Activated T-helper 9 cell treated with anti-CD3 and anti-CD28 coated beads, Interleukin-2, amount 50 U/mL, for 16 hours (primary cell): Measurements from ENCODE around the gene CCNF.
"Not testable (repeated sequence)": the region's sequence is repeated elsewhere in the genome, so short reads cannot be mapped to it uniquely, and the experiment has no call there.

Source experiments
- DNase-seq: peaks from one replicate; pipeline ENCODE4 v3.0.0-alpha.2; 2020; ENCODE audit warnings: low read depth

CCNF gene

DNA sequence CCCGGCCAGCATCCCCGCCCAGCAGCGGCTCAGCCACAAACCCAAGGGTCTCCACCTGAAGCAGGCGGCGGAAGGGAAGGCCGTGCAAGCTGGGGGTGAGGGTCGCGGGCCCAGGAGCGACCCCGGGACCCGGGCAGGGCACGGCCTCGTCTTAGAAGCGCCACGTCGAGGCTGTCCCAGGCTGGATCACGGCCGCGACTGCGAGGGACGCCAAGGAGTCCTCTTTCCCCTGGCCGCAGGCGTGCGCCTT, 538 bp upstream of the CCNF start:
- no peak for DNase-seq

DNA sequence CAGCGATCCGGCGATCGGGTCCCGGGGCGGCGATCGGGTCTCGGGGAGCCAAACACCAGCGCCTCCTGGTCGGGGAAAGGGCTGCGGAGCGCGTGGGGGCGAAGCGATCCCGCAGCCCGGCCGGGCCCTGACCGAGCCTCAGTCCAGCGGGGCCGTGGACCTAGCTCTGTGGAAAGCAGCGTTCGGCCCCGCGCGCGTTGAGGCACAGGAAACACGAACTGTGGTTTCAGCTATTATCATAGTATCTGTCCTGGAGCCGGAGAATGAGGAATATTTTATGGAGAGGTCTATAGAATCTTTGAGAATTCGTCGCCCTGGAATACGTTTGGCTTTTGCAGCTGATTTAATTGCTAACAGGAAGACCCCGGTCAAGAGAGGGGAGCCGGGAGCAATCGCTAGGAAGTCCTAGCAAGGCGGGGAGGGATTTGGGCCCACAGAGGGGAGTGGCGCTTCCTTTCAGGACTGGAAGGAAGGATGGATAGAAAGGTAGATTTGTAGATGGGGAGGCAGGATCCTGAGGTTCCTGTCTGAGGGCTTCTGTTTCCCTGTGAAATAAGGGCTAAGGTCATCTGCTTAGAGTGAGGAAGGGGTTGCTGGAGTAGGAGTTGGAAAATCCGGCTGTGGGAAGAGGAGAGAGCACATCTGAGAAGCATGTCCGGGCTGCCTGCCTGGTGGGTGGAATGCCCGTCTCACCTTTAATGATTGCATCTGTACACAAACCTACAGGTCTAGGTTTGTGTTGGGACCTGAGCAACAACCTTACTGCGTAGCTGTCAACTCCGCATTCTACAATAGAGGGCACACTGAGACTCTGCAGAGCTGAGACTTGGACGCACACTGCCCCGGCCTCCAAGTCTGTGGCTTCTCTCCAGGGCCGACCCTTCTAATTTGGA, 770 bp downstream of the CCNF start:
- DNase-seq = no peak

DNA sequence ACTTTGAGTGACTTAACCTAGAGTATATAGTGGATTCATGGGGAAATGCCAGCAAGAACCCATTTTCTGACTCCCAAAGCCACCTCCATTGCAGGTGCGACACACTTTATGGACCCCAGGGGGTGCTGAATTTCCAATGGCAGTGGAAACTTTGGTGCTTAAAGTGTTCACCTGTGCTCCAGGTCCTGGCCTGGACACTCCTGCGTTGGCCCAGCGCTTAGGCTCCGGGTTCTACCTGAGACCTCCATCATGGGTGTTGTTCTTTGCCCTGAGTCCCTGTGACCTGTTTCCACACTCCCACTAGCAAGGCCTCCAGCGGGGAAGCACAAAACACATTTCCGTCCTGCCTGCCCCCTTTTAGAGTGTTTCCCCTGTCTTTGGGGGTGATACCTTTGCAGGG, 3.0 kb downstream of the CCNF start:
- DNase-seq = no peak

DNA sequence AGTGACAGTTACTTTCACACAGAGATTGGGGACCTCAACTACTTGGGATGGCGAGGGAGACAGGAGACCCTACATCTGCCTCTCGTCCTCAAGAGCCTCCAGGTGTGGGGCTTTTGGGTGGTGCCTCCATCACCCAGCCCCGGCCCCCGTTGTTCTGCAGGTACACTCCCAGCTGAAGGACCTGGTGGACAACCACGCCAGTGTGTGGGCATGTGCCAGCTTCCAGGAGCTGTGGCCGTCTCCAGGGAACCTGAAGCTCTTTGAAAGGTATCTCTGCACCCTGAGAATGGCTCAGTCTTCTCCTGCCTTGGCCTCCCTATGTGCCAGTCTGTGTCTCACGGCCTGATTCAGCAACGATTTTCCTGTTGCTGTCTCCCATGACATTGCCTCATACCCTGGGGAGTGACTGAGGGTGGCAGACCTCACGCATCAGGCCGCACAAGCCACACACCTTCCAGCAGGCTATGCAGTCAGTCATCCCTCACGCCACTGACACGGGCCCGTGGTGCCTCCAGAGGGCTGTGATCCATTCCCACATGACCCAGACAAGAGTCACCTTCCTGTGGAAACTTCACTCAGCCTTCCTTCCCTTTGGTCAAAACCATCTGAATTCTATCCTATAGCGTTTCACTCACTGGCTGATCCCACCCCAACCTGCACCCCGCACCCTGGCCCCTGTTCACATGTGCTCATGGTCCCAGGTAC, 3.7 kb downstream of the CCNF start:
- DNase-seq = no peak

DNA sequence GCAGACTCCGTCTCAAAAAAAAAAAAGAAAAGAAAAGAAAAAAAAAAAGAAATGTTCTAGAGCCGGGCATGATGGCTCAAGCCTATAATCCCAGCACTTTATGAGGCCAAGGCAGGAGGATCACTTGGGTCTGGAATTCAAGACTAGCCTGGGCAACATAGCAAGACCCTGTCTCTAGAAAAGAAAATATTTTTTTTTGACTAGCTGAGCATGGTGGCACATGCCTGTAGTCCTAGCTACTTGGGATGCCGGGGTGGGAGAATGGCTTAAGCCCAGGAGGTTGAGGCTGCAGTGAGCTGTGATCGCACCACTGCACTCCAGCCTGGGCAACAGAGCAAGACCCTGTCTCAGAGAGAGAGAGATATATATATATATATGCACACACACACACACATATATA, 6.0 kb downstream of the CCNF start:
- DNase-seq = not testable (repeated sequence)

DNA sequence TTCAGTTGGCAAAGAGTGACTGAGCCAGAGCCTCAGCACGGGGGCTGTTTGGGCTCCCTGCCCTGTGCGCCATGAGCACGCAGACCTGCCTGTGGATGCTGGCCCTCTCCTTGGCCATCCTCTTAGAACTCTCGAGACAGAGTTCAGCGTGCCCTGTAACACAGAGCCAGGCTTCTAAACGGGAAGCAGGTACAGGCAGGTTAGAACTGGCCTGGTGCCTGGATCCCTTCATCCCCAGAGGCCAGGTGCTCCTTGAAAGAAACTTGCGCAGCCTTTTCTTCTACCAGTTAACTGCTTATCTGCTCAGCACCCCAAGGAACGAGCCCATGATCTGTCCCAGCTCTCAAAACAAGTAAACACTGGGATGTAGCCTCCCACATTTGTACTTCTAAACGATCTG, 6.9 kb downstream of the CCNF start:
- DNase-seq = no peak

DNA sequence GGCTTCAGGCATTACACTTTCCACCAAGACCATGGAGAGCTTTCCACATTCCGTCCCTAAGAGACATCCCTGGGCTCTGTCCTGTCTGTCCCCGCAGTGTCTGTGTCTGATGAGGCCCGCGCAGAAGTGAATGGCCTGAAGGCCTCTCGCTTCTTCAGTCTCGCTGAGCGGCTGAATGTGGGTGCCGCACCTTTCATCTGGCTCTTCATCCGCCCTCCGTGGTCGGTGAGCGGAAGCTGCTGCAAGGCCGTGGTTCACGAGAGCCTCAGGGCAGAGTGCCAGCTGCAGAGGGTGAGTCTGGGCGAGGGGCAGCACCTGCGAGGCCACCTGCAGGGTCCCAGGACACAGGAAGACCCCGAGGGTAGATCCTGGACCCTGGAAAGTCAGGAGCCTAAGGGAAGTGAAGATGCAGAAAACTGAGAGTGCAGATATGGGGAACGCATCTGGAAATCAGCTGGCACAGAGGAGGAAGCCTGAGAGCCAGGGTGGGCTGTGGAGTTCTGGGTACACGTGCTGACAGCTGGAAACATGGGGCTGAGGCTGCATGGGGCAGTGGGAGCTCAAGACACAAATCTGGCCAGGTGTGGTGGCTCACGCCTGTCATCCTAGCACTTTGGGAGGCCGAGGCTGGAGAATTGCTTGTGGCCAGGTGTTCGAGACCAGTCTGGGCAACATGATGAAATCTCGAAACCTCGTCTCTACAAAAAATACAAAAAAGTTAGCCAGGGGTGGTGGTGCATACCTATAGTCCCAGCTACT, 8.0 kb downstream of the CCNF start:
- DNase-seq = no peak

DNA sequence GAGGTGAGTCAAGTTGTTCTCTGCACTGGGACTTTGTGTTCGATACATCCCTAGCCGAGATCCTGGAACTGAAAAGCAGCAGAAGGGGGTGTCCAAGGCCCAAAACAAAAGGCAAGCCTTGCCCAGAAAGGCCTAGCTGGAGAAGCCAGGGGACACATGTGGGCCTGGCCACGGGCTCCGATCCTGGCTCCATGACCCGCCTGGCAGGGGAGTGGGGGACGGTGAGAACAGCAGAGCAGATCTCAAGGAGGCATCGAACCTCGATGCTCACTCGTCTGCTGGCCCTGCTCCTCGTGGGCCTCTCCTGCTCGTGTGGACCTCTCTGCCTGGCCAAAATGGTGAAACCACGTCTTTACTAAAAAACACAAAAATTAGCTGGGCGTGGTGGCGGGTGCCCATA, 8.9 kb downstream of the CCNF start:
- no peak for DNase-seq

DNA sequence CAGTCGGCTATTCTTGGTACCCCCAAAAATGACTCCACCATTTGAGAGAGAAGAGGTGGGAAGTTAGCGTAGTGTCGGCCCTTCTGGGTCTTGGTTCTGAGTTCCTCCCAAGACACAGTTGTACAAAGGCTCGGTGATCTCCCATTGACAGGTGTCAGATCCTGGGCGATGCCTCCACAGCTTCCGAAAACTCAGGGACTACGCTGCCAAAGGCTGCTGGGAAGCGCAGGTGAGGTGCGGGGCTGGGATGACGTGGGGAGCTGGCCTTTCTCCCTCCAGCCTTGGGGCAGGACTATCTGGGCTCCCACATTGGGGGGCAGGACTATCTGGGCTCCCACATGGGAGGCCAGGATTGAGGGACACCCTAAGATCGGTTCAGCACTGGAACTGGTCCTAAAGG, 10.4 kb downstream of the CCNF start:
- no peak for DNase-seq

DNA sequence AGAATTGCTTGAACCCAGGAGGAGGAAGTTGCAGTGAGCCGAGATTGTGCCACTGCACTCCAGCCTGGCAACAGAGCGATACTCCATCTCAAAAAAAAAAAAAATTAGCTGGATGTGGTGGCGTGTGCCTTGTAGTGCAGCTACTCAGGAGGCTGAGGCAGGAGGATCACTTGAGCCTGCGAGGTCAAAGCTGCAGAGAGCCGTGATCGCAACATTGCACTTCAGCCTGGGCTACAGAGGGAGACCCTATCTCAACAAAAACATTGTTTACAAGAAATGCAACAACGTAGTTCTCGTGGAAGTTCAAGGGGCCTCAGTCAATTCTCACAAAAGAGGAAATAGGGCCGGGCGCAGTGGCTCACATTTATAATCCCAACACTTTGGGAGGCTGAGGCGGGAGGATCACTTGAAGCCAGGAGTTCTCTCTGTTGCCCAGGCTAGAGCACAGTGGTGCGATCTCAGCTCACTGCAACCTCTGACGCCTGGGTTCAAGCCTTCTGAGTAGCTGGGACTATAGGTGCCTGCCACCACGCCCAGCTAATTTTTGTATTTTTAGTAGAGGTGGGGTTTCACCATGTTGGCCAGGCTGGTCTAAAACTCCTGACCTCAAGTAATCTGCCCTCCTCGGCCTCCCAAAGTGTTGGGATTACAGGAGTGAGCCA, 12.0 kb downstream of the CCNF start:
- DNase-seq = not testable (repeated sequence)

DNA sequence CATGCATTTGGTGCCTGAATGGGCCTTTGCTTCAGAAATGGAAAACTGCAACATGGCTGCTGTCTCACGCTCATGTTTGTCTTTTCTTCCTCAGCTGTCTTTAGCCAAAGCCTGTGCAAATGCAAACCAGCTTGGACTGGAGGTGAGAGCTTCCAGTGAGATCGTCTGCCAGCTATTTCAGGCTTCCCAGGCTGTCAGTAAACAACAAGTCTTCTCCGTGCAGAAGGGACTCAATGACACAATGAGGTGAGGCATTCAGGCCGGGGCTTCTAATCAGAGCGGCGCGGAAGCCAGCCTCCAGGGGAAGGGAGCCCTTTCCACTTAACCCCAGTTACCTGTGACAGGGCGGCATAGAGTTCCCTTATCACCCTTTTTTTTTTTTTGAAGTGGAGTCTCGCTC, 14.3 kb downstream of the CCNF start:
- no peak for DNase-seq

DNA sequence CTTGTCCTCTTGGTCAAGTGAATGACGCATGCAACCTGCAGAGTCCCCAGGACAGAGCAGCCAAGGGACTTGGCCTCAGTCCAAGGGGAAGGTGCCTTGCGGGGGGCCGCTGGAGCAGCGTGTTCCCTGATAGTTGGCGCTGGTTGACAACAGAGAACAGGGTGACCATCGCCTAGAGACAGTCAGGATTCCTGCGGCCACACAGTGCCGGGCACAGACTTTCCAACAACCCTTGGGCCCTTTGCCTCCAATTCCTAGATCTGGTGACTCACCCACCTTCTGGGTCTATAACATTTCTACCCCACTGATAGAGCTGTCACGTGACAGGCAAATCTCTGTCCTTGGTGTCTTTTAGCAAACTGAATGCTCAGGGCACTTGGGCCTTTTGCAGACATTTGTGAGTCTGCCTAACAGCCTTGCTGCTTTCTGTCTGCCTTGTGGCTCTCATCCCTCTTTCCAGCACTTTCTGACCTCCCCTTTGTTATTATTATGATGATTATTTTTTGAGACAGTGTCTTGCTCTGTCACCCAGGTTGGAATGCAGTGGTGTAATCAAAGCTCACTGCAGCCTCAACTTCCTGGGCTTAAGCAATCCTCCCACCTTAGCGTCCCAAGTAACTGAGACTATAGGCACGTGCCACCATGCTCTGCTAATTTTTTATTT, 18.8 kb downstream of the CCNF start:
- no peak for DNase-seq

DNA sequence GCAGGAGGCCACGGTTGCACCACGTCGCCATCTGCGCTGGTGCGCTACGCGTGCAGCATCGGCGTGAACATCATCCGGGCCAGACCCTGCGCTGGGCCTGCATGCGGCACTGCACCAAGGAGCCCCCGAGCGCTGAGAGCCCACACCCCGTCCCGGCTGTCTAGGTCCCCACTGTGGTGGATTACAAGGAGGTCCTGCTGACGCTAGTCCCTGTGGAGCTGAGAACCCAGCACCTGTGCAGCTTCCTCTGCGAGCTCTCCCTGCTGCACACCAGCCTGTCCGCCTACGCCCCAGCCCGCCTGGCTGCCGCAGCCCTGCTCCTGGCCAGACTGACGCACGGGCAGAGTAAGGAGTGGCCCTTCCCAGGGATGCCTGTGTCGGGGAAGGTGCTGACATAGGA, 19.9 kb downstream of the CCNF start:
- DNase-seq = no peak

DNA sequence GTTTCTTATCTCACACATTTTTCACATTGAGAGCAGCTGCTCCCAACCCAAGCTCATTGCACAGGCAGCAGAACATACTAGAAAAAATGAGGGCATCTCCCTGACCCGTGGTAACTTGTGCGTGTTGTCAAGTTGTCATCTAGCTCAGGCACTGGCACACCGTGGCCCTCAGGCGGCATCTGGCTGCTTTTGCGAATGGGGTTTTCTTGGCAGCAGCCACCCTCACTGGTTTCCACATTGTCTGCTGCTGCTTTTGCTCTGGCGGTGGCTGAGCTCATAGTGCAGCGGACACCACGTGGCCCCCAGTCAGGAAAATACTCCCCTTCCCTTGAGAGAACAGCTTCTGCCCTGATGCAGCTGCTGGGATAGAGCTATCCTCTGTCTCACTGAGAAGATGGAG, 21.3 kb downstream of the CCNF start:
- no peak for DNase-seq

DNA sequence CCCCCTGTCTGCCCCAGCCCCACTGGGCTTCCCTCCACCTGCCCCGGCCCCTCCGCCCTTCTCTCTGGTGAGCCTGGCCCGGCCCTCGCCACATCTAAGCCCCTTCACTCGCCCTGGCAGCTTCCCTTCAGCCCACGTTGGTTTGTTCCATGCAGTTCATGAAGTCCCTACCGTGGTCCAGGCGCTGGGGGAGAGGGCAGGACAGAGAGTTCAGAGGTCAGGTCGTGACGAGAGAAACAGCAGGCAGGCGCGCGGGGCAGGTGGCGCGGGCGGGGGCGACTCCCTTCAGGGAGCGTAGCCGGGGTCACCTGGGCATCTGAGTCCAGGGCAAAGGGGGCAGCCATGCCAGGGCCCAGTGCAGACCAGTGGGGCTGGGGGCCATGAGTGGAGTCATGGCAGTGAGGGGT, 21.7 kb downstream of the CCNF start:
- no peak for DNase-seq

DNA sequence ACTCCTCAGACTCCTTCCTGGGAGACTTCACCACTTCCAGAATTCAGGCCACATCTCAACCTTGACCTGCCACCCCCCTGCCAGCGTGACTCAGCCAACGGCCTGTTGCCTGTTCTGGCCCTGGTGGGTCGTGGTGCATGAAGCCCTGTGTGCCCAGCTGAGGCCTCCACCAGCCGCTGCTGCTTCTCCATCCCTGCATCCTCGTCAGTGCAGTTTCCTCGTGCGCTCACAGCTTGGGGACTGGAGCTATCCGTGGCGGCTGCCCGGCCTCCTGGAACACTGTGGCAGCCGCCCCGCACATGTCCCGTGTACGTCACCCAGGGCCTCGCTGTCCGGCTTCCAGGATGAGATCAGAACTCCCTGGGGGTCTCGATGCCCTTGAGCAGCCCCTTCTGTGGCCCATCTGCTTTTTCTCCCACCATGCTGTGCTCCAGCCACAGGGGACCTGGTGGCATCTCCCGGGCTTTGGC, 22.6 kb downstream of the CCNF start:
- no peak for DNase-seq

DNA sequence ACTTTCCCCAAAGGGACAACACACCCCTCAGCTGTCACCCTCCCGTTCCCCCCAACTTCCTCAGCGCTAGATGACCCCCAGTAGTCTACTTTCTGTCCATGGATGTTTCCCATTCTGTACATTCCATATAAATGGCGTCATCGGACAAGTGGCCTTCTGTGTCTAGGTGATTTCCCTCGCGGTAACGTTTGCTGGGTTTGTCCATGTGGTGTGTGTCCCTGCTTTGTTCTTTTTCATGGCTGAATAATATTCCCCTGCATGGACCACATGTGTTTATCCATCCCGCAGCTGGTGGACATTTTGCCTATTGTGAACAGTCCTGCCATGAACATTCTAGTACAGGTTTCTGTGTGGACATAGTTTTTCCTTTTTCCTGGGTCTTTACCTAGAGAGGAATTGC, 23.4 kb downstream of the CCNF start:
- no peak for DNase-seq

DNA sequence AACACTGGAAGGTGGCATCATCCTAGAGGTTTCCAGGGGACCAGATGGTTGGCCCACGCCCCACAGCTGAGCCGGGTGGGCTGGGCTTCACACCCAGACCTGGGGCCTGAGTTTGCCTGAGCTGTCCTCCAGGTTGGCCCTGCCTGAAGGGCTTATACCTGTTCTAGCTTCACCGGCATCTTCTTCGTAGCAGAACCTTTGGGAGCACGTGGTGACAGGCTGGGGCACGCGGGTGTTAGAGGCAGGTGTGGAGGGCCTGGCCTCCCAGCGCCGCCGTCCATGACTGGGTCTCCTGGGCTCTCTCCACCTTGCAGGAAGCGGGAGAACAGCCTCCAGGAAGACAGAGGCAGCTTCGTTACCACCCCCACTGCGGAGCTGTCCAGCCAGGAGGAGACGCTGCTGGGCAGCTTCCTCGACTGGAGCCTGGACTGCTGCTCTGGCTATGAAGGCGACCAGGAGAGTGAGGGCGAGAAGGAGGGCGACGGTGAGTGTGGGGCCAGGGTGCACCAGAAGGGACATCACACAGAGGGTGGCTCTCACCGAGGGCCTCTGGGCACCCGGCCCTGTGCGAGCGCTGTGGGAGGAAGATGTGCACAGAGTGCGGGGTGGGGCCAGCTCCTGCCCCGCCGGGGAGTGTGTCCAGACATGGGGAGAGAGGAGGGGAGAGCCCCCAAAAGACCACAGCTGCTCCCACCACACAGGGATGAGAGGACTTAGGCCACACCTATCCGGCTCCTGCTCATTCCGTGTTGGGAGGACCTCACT, 26.0 kb downstream of the CCNF start:
- no peak for DNase-seq

DNA sequence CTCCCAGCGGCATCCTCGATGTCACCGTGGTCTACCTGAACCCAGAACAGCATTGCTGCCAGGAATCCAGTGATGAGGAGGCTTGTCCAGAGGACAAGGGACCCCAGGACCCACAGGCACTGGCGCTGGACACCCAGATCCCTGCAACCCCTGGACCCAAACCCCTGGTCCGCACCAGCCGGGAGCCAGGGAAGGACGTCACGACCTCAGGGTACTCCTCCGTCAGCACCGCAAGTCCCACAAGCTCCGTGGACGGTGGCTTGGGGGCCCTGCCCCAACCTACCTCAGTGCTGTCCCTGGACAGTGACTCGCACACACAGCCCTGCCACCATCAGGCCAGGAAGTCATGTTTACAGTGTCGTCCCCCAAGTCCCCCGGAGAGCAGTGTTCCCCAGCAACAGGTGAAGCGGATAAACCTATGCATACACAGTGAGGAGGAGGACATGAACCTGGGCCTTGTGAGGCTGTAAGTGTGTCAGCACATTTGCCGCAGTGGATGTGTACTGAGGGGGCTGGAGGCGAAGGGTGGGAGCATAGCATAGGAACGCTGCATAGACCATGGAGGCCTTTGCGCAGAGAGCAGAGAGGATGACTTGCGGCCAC, 27.4 kb downstream of the CCNF start:
- no peak for DNase-seq

DNA sequence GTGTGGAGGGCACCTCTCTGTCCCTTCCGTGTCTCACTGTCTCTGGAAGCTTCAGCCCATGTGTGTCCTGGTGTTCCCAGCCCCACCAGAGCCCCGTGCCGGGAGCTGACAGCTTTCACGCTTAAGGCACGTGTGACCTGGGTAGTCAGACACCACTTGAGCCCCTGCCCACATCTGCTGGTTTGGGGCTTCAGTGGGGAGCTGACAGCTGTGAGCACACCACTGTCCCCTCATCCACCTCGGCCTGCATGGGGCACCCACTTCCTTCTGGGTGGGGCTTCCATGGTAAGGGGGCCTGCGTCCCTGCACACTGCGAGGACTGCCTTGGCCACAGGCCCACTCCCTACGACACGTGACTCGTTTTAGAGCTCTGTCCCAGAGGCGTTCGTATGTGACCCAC, 28.0 kb downstream of the CCNF start:
- no peak for DNase-seq

DNA sequence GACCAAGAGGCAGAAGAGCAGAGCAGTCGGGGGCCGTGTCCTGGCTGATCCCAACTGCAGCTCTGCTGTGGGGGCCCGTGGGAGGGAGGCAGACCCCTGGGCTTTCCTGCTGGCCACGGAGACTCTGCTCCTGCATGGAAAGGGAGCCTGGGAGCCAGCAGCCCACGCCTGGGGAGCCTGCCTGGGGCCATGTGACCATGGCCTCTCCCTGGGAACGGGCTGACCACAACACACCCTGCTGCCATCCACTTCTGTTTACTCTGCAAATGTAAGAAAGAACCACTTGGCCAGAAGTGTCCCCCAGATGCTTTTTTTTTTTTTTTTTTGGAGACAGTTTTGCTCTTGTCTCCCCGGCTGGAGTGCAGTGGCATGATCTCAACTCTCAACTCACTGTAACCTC, 28.7 kb downstream of the CCNF start:
- DNase-seq = no peak
